GM23338 (cell line): ENCODE measurements around the gene MFAP3L. TPM values are rescaled to one million over a fixed set of nuclear protein-coding genes. Genes with fewer than 3 reads are reported as not detected.
A peak's percentile ranks its signal among the peaks of the same experiment; 100 is the strongest.

Experiments used
- ATAC-seq: fragments of 200-7000 bp; cut with Tn5 transposase; 3 replicates; pipeline ENCODE4 v1.9.1; 2020
- DNase-seq: peaks from one replicate; pipeline ENCODE4 v3.0.0-alpha.2; 2015; ENCODE audit warnings: low spot score
- H2AFZ ChIP-seq: fragments of 200-600 bp; sonication (generic); 2 replicates; pipeline ENCODE4 v1.8.0; 2016; ENCODE audit warnings: antibody characterized with exemption, mild to moderate bottlenecking, moderate library complexity
- H3F3A ChIP-seq: fragments of 200-600 bp; sonication (generic); replicated peaks from 2 replicates; pipeline ENCODE4 v1.8.0; 2017; ENCODE audit warnings: antibody characterized with exemption, mixed run types, low read depth
- H3K27ac ChIP-seq: fragments of 200-600 bp; sonication (generic); 2 replicates; pipeline ENCODE4 v1.6.1; 2016; ENCODE audit warnings: low read depth
- H3K27me3 ChIP-seq: fragments of 200-600 bp; sonication (generic); 2 replicates; pipeline ENCODE4 v1.8.0; 2016; ENCODE audit warnings: mild to moderate bottlenecking, mixed run types, moderate library complexity; ENCODE audit not compliant: insufficient read depth
- H3K36me3 ChIP-seq: fragments of 200-600 bp; sonication (generic); 2 replicates; pipeline ENCODE4 v1.8.0; 2016; ENCODE audit warnings: mild to moderate bottlenecking; ENCODE audit not compliant: insufficient read depth
- H3K4me1 ChIP-seq: fragments of 200-600 bp; sonication (generic); 2 replicates; pipeline ENCODE4 v1.8.0; 2016; ENCODE audit warnings: mild to moderate bottlenecking, moderate library complexity; ENCODE audit not compliant: insufficient read depth
- H3K4me2 ChIP-seq: fragments of 200-600 bp; sonication (generic); 2 replicates; pipeline ENCODE4 v1.7.1; 2017; ENCODE audit warnings: mixed run types
- H3K4me3 ChIP-seq: fragments of 200-600 bp; sonication (generic); 2 replicates; pipeline ENCODE4 v1.6.1; 2016; ENCODE audit warnings: mixed run types
- H3K79me2 ChIP-seq: fragments of 200-600 bp; sonication (generic); replicated peaks from 2 replicates; pipeline ENCODE4 v1.8.0; 2017; ENCODE audit warnings: mild to moderate bottlenecking; ENCODE audit not compliant: insufficient read depth
- H3K9me2 ChIP-seq: fragments of 200-600 bp; sonication (generic); 2 replicates; pipeline ENCODE4 v1.8.0; 2017; ENCODE audit not compliant: insufficient read depth
- H4K20me1 ChIP-seq: fragments of 200-600 bp; sonication (generic); replicated peaks from 2 replicates; pipeline ENCODE4 v1.8.0; 2017; ENCODE audit warnings: mild to moderate bottlenecking; ENCODE audit not compliant: insufficient read depth
- H3K27ac Mint-ChIP-seq: 2 replicates; pipeline ENCODE4 v1.8.0; 2020; ENCODE audit warnings: inconsistent platforms, mild to moderate bottlenecking, moderate library complexity, mixed read lengths
- H3K27me3 Mint-ChIP-seq: 3 replicates; pipeline ENCODE4 v1.8.0; 2022; ENCODE audit warnings: low read depth, mild to moderate bottlenecking, moderate library complexity, mixed read lengths, inconsistent platforms; ENCODE audit not compliant: insufficient read depth, poor library complexity
- H3K36me3 Mint-ChIP-seq: 3 replicates; pipeline ENCODE4 v1.8.0; 2021; ENCODE audit warnings: low read depth, mild to moderate bottlenecking, inconsistent platforms, moderate library complexity, mixed read lengths
- H3K4me1 Mint-ChIP-seq: 3 replicates; pipeline ENCODE4 v1.8.0; 2020; ENCODE audit warnings: mild to moderate bottlenecking, inconsistent platforms, mixed read lengths
- H3K4me3 Mint-ChIP-seq: 3 replicates; pipeline ENCODE4 v1.8.0; 2021; ENCODE audit warnings: moderate library complexity, mild to moderate bottlenecking, inconsistent platforms, mixed read lengths
- H3K9me3 Mint-ChIP-seq: 3 replicates; pipeline ENCODE4 v1.8.0; 2020; ENCODE audit warnings: moderate library complexity, mild to moderate bottlenecking, inconsistent platforms, mixed read lengths
- CREB1 ChIP-seq: fragments of 250-450 bp; sonication (Bioruptor Pico); IDR thresholded peaks from 2 replicates; pipeline ENCODE4 v1.5.0; 2020; ENCODE audit warnings: low read depth, mild to moderate bottlenecking, moderate library complexity
- CTCF ChIP-seq, 2 experiments: fragments of 200-600 bp in 1 of 2; sonication (generic) in 1 of 2; conservative IDR thresholded peaks; 2 replicates each; pipeline versions ENCODE4 v1.5.1 to v1.6.1; 2016 to 2017; ENCODE audit warnings: antibody characterized with exemption in 2 of 2, low read depth in 2 of 2, mild to moderate bottlenecking in 2 of 2, moderate library complexity in 1 of 2
- EZH2 ChIP-seq: fragments of 200-600 bp; sonication (generic); IDR thresholded peaks from one replicate; pipeline ENCODE4 v1.8.0; 2017; ENCODE audit warnings: antibody characterized with exemption, mild to moderate bottlenecking, low read depth; ENCODE audit not compliant: unreplicated experiment
- EZH2phosphoT487 ChIP-seq: fragments of 200-600 bp; sonication (generic); IDR thresholded peaks from one replicate; pipeline ENCODE4 v1.8.1; 2018; ENCODE audit warnings: antibody characterized with exemption; ENCODE audit not compliant: unreplicated experiment
- POLR2AphosphoS5 ChIP-seq: IDR thresholded peaks from 2 replicates; pipeline ENCODE4 v1.6.1; 2016; ENCODE audit warnings: antibody characterized with exemption, low read depth
- STAT1 ChIP-seq: IDR thresholded peaks from one replicate; pipeline ENCODE4 v1.6.1; 2016; ENCODE audit warnings: antibody characterized with exemption; ENCODE audit not compliant: unreplicated experiment
- ZNF114 ChIP-seq: fragments of 250-450 bp; sonication (Bioruptor Pico); IDR thresholded peaks from 2 replicates; pipeline ENCODE4 v1.5.0; 2020; ENCODE audit warnings: mild to moderate bottlenecking, moderate library complexity
- ZNF462 ChIP-seq: fragments of 250-450 bp; sonication (Bioruptor Pico); IDR thresholded peaks from 2 replicates; pipeline ENCODE4 v1.5.0; 2020; ENCODE audit warnings: mild to moderate bottlenecking, moderate library complexity
- polyA plus RNA-seq: library from polyadenylated mRNA; unstranded; fragments of >200 nt; fragmentation: Nextera tagmentation; extraction: Ambion mirVana; gene quantifications from 2 replicates; pipeline ENCODE4 v1.2.1, GENCODE V29; 2016
- total RNA-seq: library from RNA; depleted of rRNA; stranded (reverse); fragments of >200 nt; shearing (Covaris generic); gene quantifications from 2 replicates; pipeline ENCODE4 v1.2.3, GENCODE V29; 2014

The MFAP3L gene
- total and polyA plus RNA-seq, 2 experiments from 2014 or later = 3.4 to 7.9 TPM

- Histone ChIP-seq H3K9me2 (no peaks in the 10 kb centered on the region), H2AFZ (peak overlapping the region; percentile 74), H3K4me3 (no peak overlapping the region), H3K79me2 (no peaks in the 10 kb centered on the region), H3K27me3 (no peaks in the 10 kb centered on the region), H3K4me1 (0 out of 2 replicates have a peak, but pooled peaks cover 4% of the 10 kb centered on the region), H4K20me1 (no peaks in the 10 kb centered on the region), H3K27ac (no peak overlapping the region), H3F3A (no peaks in the 10 kb centered on the region), H3K36me3 (no peaks in the 10 kb centered on the region), H3K4me2 (no peak overlapping the region)
- DNase-seq (no peak), ATAC-seq (peak; percentile 51; the same call in 2 of the 3 replicates)
- Mint-ChIP-seq H3K4me3 (no peak overlapping the region), H3K27ac (peak overlapping the region; percentile 7; the same call in 1 of the 2 replicates), H3K9me3 (no peaks in the 10 kb centered on the region), H3K36me3 (no peaks in the 10 kb centered on the region), H3K4me1 (peaks cover 9% of the 10 kb centered on the region), H3K27me3 (peaks cover 5% of the 10 kb centered on the region)
- TF ChIP-seq POLR2AphosphoS5 (no peak), EZH2 (no peak), CREB1 (CRISPR knock-in tag) (no peak), ZNF462 (no peak), ZNF114 (CRISPR knock-in tag) (no peak), STAT1 (no peak), CTCF (conservative IDR thresholded peaks at IDR 0.05; ENCODE audit: low read depth in 2 of 2) (no peak), EZH2phosphoT487 (no peak)
These were observed 50.1 kb downstream of the MFAP3L start for GRCh38 chr4:169975838-169976796.
